ENCODE data around the gene OR10P1. TPM values are rescaled to one million over a fixed set of nuclear protein-coding genes. Genes with fewer than 3 reads are reported as not detected.

Gene OR10P1
- total and polyA plus RNA-seq, 3 donors from 2014 or later, result not detected

GRCh38 chr12:55614764-55615163 is 21.9 kb upstream of the OR10P1 start:
- Histone ChIP-seq H3K9me3 (no peaks in the 10 kb centered on the region), H3K27me3 (no peaks in the 10 kb centered on the region), H3K4me3 (no peak overlapping the region), H3K27ac (no peak overlapping the region), H3K4me1 (no peaks in the 10 kb centered on the region), H3K36me3 (ENCODE audit: low read depth, missing control alignments) (no peaks in the 10 kb centered on the region)
- DNase-seq, result no peak
- intact Hi-C loops (cut with DNase I; ENCODE audit: low total_unique reads), result loop anchor here (10.0 kb wide), 1 partner anchor 420 kb away; no protein-coding TSS in a partner anchor
- 92% methylated on average over 1 of the region's 1 CpG for WGBS, 2 donors
- TF ChIP-seq CTCF (IDR thresholded peaks at IDR 0.05), result no peak
- no peak for TF ChIP-seq POLR2A (IDR thresholded peaks at IDR 0.05)

DNA sequence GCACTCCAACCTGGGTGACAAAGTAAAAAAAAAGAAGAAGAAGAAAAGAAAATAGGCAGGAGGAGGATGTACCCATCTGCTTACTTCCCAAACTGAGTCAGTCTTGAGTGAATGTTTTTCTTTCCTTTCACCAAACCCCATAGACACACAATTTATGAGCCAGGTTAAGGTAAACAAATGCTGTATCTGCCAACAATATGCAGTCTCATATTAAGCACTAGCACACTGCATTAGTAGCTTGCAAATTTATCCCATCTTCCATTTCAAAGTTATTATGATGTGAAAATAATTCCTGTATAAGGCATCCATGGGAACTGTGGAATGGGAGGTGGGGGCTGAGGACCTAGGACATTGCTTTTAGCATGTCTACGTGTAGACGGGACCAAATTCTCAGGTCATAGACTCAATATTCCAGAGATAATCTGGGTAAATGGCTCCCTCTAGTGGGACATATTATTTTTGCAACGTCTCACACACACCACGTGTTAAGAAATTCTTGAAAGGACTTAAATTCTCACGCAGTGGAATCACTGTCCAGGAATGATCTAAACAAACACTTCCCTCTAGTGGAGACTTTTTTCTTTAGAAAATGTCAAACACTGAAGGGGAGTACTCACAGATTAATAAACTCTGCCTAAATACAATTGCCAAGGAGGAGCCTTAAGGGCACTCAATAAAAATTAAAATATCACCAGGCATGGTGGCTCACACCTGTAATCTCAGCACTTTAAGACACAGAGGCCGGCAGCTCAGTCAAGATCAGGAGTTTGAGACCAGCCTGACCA is 17.1 kb upstream of the OR10P1 start:
- 7 to 10% methylated on average over 6 of the region's 6 CpGs for WGBS, 2 donors
- Histone ChIP-seq H3K27me3 (no peaks in the 10 kb centered on the region), H3K36me3 (ENCODE audit: low read depth, missing control alignments) (no peaks in the 10 kb centered on the region), H3K4me3 (no peak overlapping the region), H3K27ac (no peak overlapping the region), H3K9me3 (no peaks in the 10 kb centered on the region), H3K4me1 (no peaks in the 10 kb centered on the region)
- intact Hi-C loops (cut with DNase I; ENCODE audit: low total_unique reads), result loop anchor here (10.0 kb wide), 1 partner anchor 425 kb away; no protein-coding TSS in a partner anchor
- TF ChIP-seq POLR2A (IDR thresholded peaks at IDR 0.05) (no peak), CTCF (IDR thresholded peaks at IDR 0.05) (peak; percentile 90 to 93 (median 90))
- DNase-seq, result peak; percentile 63

DNA sequence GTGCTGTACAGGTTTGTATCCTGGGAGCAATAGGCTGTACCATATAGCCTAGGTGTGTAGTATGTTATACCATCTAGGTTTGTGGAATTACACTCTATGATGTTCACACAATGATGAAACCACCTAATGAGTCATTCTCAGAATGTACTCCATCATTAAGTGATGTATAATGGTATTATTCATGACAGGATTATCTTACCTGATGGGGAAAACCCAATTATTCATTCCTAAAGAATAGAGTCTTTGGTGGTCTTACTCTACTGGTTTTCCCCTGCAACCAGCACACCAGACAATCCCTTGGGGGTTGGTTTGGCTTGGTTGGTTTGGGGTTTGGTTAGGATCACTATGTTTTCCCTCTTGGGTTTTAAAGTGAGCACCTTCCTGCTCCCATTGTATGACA is 12.6 kb upstream of the OR10P1 start:
- Histone ChIP-seq H3K27ac (no peak overlapping the region), H3K4me3 (no peak overlapping the region), H3K36me3 (ENCODE audit: low read depth, missing control alignments) (no peaks in the 10 kb centered on the region), H3K9me3 (no peaks in the 10 kb centered on the region), H3K4me1 (no peaks in the 10 kb centered on the region), H3K27me3 (no peaks in the 10 kb centered on the region)
- intact Hi-C loops (cut with DNase I; ENCODE audit: low total_unique reads), result no loop called here
- no peak for TF ChIP-seq POLR2A (IDR thresholded peaks at IDR 0.05)
- no peak for DNase-seq

DNA sequence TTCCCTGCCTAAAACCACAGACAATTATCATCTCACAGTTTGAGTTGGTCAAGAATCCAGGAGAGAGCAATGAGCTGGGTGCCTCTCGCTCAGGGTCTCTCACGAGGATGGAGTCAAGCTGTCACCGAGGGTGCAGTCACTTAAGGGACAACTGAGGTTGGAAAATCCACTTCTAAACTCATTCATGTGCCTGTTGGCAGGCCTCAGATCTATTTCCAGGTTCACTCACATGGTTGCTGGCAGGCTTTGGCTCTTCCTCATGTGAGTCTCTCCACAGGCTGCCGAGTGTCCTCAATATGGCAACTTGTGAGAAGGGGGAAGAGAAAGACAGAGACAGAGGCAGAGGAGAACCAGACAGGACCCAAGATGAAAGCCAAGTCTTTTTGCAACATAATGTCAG is 10.5 kb upstream of the OR10P1 start:
- TF ChIP-seq POLR2A (IDR thresholded peaks at IDR 0.05) (no peak), CTCF (IDR thresholded peaks at IDR 0.05) (no peak)
- Histone ChIP-seq H3K36me3 (ENCODE audit: low read depth, missing control alignments) (no peaks in the 10 kb centered on the region), H3K27me3 (no peaks in the 10 kb centered on the region), H3K9me3 (no peaks in the 10 kb centered on the region), H3K4me3 (no peak overlapping the region), H3K27ac (no peak overlapping the region), H3K4me1 (no peaks in the 10 kb centered on the region)
- WGBS, 2 donors, result 69 to 88% methylated on average over 4 of the region's 4 CpGs
- intact Hi-C loops (cut with DNase I; ENCODE audit: low total_unique reads), result no loop called here
- DNase-seq, result no peak

DNA sequence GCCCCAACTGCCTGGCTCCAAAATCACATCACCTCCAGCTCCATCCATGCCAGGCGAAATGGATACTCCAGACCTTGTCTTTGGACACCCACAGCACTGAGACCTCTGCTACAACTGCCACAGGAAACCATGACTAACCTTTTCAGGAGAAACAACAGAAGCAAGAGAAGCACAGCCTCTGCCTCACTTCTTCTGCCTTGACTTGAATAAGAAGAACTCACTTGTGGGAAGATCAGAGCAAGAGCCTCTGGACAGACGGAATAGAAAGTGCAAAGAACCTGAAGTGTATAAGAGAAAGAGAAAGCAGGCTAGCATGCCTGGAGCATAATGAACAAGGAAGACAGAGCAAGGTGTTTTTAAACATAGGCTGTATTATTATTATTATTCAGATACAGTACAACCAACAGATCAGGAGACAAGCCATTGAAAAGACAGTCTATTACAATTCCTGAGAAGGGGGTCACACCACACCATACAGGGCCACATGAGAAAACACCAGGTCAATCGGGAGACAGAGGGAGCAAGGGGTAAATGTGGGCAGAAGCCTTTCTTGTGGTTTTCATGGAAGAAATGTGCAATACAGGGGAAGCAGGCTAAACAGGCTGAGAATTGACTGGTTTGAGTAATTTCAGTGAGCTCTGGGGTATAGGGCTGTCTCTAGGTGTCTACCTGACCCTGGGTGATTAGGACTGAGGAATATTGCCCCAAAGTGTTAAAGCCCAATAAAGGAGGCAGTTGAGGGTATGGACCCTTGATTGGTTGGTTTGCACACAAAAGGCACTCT is 7.4 kb upstream of the OR10P1 start:
- TF ChIP-seq CTCF (IDR thresholded peaks at IDR 0.05) (no peak), POLR2A (IDR thresholded peaks at IDR 0.05) (no peak)
- intact Hi-C loops (cut with DNase I; ENCODE audit: low total_unique reads), result no loop called here
- DNase-seq, result no peak
- no peak overlapping the region for H3K4me3 ChIP-seq
- H3K27me3 ChIP-seq, result no peaks in the 10 kb centered on the region
- no peaks in the 10 kb centered on the region for H3K4me1 ChIP-seq
- 89% methylated on average over 3 of the region's 3 CpGs for WGBS, 2 donors
- H3K27ac ChIP-seq, result no peak overlapping the region
- no peaks in the 10 kb centered on the region for H3K9me3 ChIP-seq
- no peaks in the 10 kb centered on the region for H3K36me3 ChIP-seq (ENCODE audit: low read depth, missing control alignments)

Data from testis (tissue), 3 donors.